Activated CD8-positive, alpha-beta memory T cell treated with anti-CD3 and anti-CD28 coated beads, Interleukin-2, amount 50 U/mL, for 1 hour (primary cell): ENCODE measurements around the gene CNNM1.

Experiments used
- DNase-seq: peaks from one replicate; pipeline ENCODE4 v3.0.0-alpha.2; 2020; ENCODE audit errors: extremely low read depth

CNNM1 gene

DNA sequence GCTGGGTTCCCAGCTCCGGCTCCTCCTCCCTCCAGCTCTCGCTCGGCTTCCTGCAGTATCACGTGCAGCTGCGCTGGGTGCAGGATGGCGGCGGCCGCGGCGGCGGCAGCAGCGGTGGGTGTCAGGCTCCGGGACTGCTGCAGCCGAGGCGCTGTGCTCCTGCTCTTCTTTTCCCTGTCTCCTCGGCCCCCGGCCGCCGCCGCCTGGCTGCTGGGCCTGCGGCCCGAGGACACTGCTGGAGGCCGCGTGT is at the start of gene CNNM1:
Gene CNNM1 (plus strand): TSS at position 53 of the 250 bp plus-strand sequence. CDS start 32 bp downstream, at position 85.
- DNase-seq: no peak

DNA sequence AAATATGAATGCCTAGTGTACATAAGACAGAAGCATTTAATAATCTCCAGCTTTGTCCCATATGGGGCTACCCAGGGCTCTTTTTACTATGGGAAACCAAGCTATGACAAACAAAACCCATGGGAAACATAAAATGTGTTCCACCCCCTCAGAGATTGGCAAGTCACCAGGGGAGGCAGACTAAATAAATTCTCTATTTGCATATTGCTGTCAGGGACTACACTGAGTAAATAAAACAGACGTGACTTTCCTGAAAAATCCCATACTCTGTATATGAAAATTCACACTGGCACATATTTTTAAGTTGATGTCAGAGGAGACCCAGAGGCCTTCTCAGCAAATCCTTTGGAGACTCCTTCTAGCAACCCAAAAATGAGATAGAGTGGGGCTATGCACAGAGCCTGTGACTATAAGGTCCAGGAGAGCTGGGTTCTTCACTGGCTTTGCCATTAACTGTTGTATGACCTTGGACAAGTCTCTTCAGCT is 49.5 kb upstream of the CNNM1 start:
- DNase-seq: no peak

DNA sequence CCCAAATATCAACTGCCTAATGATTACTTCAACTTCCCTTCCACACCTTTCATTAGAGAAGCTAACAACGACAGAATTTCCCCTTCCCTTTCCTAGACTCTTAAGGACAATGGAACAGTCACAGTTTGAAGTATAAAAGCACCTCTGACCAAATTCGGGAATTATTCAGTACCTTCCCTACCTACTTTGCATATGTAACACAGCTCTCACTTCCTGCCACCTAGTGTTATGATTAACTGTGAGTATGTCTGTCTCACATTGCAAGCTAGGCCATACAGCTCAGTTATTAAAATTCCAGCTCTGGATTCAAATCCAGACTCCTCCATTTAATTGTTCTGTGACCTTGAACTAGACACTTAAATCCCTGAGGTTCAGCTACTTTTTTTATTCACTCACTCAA is 48.7 kb upstream of the CNNM1 start:
- no peak for DNase-seq

DNA sequence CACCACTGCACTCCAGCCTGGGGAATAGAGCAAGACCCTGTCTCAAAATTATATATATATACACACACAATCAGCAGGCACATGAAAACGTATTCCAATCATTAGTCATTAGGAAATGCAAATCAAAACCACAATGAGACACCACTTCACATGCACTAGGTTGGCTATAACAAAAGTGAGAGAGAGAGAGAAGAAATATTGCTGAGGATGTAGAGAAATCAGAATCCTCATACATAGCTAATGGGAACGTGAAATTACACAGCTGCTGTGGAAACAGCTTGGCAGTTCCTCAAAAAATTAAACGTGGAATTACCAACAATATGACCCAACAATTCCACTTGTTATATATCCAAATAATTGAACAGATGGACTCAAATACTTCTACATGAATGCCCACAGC is 43.3 kb upstream of the CNNM1 start:
- DNase-seq: no peak

DNA sequence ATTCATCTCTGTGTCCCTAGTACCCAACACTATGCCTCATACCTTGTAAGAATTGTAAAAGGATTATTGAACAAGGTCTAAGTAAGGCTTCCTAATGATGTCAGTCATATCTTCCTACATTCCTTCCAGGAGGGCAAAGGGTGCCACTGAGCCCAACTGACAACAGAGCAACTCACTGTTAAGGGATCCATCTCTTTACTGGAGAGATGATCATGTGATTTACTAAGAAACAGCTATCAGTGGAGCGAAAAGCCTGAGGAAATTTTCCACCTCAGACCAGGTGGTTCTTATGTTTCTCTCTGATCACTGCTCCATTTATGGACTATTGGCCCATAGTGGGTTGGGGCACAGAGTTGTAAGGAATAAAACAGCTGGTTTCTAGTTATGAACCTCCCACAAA is 38.9 kb upstream of the CNNM1 start:
- DNase-seq: no peak

DNA sequence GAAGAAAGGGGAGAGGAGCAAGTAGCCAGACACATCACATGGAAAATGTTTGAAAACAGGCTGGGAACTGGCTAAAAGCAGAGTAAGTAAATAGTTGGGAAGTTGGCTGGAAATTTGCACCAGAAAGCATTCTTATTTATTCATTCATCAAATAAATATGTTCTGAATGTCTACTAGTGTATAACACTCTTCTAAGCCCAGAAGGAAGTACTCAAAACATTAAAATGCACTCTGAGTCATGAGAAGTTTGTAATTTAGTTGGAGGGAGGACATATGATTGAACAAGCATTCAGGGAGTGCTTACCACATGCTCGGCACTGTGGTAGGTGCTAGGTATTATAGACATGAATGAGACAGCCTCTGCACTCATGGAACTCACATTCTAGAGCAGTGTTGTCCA is 37.0 kb upstream of the CNNM1 start:
- DNase-seq: no peak

DNA sequence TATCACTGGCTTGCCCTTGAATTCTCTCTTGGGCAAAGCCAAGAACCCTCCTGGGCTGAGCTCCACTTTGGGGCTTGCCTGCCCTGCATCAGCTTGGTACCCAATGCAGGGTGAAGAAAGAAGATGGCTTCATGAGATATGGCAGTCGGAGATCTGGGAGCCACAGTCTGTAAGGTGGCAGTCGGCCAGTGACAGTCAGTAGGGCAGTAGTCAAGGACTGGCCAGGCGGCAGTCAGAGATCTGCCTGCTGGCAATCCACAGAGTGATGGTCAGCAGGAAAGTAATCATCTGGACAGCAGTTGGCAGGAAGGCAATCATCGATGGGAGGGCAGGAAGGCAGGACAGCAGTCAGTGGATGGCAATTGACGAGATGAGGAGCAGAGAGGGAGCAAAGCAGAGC is 32.6 kb upstream of the CNNM1 start:
- DNase-seq: no peak

DNA sequence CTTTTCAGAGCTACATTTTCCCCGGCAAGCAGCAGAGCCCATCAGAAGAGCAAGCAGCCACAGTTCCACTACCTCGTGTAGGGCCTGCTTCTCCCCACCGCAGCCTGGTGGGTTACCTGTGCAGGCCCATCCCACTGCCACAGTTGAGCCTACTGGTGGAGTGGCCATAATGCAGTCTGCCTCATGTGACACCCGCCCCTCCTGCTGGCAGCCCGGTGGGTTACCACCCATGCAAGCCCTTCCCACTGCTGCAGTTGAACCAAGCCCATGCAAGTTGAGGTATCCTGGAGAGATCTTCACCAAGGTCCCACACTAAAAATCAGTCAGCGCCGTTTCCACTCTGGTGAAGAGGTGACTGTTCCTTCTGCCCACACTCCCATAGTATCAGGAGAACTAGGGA is 32.1 kb upstream of the CNNM1 start:
- no peak for DNase-seq

DNA sequence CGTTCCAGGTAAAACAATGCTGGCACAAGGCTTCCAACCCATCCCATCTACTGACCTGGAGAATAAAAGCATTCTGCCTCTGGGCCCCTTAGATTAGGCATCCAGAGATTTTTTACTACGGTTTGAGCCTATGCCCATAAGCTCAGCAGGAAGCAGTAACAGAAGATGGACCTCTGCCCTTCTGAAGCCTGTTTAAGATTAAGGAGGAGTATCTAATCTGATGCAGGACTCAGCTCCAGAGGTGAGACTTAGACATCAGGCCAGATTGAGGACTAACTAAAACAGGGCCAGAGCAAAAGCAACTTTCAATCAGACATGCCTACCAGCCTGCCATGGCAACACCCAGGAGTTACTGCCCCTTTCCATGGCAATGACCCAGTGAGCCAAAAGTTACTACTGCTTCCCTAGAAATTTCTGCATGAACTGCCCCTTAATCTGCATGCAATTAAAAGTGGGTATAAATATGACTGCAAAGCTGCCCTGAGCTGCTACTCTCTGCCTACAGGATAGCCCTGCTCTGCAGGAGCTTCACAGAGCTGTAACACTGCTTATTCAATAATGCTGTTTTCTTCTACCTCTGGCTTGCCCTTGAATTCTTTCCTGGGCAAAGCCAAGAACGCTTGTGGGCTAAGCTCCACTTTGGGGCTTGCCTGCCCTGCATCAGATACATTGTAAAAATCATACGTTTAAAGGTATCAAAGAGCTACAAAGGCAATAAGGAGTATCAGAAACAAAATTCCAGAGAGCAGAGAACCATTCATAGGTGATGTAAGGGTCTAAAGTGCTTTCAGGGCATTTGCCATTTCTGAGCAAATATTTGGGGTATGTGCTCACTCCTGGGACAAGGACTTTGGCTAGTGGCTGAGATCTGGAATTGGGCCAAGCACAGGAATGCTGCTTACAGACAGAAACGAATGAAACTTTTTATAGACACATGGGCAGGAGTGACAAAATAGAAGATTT is 25.0 kb upstream of the CNNM1 start:
- DNase-seq: no peak

DNA sequence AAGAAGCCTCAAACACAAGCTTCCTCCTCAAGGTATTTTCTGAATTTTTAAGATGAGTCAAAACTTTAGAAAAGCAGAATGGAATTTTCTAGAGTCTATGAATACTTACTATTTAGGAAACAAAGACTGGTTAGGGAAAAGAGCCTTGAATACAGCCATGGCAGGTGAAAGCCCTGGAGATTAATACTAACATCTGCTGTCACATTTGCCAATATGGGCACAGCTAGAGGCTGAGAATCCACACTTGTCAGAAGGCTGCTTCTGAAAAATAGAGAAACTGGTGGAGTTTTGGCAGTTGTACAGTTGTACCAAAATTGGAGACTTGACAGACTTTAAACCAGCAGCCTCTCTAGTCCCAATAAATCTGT is 24.3 kb upstream of the CNNM1 start:
- no peak for DNase-seq

DNA sequence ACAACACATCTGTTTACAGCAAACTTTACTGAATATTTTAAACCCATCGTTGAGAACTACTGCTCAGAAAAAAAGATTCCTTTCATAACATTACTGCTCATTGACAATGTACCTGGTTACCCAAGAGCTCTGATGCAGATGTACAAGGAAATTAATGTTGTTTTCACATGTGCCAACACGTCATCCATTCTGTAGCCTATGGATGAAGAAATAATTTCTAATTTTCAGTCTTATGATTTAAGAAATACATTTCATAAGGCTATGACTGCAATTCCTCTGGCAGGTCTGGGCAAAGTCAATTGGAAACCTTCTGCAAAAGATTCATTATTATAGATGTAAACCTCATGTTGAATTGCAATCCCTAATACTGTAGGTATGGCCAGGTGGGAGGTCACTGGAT is 16.7 kb upstream of the CNNM1 start:
- no peak for DNase-seq

DNA sequence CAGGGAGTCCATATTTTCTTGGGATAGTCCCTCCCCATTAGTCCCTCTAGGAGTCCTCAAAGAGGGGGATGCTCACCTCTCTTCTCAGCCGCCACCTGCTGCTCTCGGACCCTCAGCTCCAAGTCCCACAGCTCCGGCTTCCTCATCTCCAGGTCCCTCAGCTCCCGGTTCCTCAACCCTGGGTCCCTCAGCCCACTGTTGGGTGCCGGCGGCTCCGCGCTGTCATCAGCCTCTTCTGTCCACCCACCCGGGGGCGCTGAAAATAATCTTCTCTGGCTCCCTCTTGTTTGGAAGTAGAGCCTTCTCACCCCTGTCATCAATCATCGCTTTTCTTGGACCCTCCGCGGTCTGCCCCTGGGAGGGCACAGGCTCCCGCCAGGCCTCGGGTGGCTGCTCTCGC is 13.3 kb upstream of the CNNM1 start:
- no peak for DNase-seq

DNA sequence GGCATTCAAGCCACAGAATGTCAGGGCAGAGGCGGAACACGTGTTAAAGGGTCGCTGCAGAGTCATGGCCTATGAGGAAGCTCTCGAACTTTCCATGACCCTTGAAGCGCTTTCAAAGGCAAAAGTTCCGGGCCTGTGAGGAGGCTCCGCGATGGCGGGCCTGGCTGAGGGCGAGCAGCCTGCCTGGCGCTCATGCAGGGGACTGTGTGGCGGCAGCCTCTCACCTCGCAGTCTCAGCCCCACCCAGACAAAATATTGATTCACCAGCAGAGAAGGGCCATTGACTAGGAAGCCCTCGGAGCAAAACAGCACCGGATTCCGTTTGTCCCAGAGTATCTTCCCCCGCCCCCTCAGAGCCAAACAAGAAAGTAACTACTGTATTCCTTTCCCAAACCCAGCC is 12.8 kb upstream of the CNNM1 start:
- no peak for DNase-seq

DNA sequence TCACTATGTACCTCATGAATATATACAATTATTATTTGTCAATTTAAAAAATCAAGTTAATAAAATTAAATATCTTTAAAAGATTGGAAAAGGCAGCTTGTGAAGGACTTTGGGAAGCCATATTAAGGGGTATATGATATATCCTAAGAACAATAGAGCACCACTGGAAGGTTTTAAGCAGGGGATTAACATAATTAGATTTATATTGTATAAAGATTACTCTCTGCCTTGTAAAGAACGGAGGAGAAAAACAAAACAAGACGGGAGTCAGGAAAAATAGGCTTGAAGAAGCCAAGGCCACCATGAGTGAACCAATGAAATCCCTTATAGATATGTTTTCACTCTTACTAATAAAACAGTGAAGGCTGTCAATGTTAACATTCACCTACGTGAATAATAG is 11.1 kb upstream of the CNNM1 start:
- no peak for DNase-seq

DNA sequence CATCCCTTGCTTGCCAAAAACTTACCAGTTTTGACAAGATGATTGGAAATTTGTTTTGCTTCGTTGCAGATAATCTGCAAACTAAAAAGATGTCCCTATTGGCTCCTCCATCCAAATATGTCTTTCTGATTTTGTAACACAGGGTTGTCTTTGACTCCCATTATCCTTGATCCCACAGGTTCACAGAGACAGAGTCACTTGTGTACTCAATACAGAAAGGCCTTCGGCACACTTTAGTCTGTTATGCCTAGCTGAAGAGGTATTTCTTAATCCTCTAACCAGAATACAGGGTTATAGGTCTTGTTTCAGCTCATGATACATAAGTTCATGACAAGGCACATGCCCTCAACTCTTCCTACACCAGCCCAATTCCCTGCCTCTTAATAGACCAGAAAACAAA is 10.7 kb upstream of the CNNM1 start:
- DNase-seq: no peak

DNA sequence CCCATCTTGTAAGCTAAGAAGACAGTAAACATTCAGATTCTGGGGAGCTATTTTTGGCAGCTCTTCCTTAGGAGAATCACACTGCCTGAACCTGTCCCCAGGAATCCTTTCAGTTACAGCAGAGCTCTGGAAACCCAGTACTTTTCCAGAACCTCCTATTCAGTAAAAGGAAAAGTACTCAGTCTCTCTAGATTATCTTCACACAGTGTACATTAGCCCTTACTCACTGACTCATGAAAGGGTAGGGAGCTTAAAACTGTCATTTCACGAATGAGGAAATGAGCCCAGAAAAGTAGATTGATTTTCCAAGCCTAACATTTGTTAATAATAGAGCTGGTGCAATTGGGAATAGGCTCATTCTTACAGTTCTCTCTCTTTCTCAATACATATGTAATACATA is 3.9 kb upstream of the CNNM1 start:
- DNase-seq: no peak

DNA sequence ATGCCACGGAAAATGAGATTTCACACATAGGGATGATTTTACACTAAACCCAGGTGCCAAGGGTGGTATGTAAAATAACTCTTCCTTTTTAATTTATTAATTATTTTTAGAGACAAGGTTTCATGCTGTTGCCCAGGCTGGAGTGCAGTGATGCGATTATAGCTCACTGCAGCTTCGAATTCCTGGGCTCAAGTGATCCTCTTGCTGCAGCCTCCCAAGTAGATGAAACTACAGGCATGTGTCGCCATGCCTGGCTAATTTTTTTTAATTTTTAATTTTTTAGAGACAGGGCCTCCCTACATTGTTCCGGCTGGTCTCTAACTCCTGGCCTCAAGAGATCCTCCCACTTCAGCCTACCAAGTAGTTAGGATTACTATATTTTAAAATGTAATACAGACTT is 2.3 kb upstream of the CNNM1 start:
- DNase-seq: no peak

DNA sequence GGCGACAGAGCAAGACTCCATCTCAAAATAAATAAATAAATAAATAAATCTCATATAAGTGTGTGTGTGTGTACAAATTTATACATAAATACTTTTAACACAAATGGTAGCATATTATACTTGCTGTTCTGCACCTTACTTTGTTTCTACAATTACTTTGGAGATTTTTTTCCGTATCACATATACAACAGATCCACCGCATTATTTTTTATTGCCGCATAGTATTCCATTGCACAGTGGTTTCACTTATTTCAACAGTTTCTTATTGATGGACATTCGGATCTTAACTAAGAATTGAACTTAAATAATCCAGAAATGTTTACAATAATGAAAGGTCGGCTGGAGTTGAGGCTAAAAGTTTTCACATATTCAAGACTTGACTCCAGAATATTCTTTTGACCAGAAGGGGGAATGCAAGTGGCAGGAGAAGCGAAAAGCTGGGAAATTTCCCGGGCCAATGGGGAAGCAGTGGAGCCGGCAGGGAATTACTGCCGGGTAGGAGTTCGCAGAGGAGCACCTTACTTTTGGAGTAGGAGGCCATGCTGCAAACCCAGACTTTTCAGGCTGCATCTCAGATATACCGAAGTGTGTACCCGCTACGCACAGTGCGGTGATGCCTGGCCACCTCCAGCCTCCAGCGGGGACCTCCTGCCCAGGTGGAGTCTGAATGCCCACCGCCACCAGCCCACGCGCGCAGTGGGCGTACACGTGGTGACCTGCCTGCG is 415 bp upstream of the CNNM1 start:
- DNase-seq: no peak

DNA sequence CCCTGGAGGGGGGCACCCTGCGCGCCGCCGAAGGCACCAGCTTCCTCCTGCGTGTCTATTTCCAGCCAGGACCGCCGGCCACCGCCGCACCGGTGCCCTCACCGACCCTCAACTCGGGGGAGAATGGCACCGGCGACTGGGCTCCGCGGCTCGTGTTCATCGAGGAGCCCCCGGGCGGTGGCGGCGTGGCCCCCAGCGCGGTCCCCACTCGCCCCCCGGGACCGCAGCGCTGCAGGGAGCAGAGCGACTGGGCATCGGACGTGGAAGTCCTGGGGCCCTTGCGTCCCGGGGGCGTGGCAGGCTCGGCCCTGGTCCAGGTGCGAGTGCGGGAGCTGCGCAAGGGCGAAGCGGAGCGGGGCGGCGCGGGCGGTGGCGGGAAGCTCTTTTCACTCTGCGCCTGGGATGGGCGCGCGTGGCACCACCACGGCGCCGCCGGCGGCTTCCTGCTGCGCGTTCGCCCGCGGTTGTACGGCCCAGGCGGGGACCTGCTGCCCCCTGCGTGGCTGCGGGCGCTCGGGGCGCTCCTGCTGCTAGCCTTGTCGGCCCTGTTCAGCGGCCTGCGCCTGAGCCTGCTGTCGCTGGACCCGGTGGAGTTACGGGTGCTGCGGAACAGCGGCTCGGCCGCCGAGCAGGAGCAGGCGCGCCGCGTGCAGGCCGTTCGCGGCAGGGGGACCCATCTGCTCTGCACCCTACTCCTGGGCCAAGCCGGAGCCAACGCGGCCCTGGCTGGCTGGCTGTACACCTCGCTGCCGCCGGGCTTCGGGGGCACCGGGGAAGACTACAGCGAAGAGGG is 594 bp downstream of the CNNM1 start:
- no peak for DNase-seq

DNA sequence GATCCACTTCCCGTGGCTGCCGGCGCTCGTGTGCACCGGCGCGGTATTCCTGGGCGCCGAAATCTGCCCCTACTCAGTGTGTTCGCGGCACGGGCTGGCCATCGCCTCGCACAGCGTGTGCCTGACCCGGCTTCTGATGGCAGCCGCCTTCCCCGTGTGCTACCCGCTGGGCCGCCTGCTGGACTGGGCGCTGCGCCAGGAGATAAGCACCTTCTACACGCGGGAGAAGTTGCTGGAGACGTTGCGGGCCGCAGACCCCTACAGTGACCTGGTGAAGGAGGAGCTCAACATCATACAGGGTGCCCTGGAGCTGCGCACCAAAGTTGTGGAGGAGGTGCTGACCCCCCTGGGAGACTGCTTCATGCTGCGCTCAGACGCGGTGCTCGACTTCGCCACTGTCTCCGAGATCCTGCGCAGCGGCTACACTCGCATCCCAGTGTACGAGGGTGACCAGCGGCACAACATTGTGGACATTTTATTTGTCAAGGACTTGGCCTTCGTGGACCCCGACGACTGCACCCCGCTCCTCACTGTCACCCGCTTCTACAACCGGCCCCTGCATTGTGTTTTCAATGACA is 1.3 kb downstream of the CNNM1 start:
- no peak for DNase-seq

DNA sequence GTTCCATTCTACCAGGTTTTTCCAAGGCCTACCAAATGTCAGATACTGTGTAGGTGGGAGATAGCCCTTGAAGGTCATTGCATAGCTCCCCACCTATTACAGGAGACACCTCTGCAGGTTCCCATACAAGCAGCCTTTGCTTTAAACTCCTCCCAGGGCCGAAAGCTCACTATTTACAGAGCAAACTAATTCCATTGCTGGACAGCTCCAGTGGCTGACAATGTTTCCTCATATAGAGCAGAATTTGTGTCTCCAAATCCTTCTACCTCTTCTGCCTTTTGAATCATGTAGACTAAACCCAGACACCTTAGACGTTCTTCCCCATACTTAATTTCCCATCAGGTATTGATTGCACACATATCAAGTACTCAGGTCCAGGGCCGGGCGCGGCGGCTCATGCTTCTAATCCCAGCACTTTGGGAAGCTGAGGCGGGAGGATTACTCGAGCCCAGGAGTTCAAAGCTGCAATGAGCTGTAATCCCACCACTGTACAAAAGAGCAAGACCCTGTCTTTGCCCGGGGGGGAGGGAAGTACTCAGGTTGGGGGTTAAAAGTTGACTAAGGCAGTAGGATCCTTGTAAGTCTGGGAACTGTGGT is 2.1 kb downstream of the CNNM1 start:
- DNase-seq: no peak

DNA sequence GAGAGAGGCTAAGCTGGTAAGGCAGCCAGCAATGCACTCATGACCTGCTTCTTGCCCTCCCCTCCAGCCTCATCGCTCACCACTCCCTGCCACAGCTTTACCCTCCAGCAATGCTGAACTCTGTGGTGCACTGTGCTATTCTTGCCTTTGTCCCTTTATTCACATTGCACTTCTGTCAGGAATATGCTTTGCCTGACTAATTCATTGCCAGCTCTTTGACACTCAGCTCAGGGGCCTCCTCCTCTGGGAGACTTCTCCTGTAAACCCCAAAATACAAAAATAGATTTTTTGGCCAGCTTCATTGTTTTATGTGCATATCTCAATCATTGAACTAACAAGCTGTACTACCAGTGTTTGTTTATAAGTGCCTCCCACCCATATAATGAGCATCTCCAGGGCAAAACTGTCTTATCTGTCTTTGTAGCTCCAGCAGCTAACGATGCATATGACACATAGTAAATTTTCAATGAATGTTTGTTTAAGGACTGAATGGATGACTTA is 8.2 kb downstream of the CNNM1 start:
- no peak for DNase-seq
